Neural crest cell (in vitro differentiated cells): ENCODE data around the gene ACAN. TPM values are rescaled to one million over a fixed set of nuclear protein-coding genes. Genes with fewer than 3 reads are reported as not detected.

Source experiments
- DNase-seq: peaks from one replicate; pipeline ENCODE4 v3.0.0; 2021; ENCODE audit warnings: low read depth, mixed read lengths, low spot score
- H3K27ac Mint-ChIP-seq: one replicate; pipeline ENCODE4 v1.8.0; 2021; ENCODE audit warnings: mild to moderate bottlenecking, mixed read lengths; ENCODE audit not compliant: unreplicated experiment
- H3K27me3 Mint-ChIP-seq: 2 replicates; pipeline ENCODE4 v1.8.0; 2021; ENCODE audit warnings: low read depth, mild to moderate bottlenecking, mixed read lengths
- H3K36me3 Mint-ChIP-seq: 2 replicates; pipeline ENCODE4 v1.8.0; 2021; ENCODE audit warnings: low read depth, mild to moderate bottlenecking, mixed read lengths
- H3K4me1 Mint-ChIP-seq: 2 replicates; pipeline ENCODE4 v1.8.0; 2021; ENCODE audit warnings: mixed read lengths
- H3K4me3 Mint-ChIP-seq: one replicate; pipeline ENCODE4 v1.8.0; 2021; ENCODE audit warnings: mild to moderate bottlenecking, mixed read lengths
- H3K9me3 Mint-ChIP-seq: 2 replicates; pipeline ENCODE4 v1.8.0; 2021; ENCODE audit warnings: mixed read lengths
- CTCF ChIP-seq: fragments of 200-600 bp; sonication (generic); conservative IDR thresholded peaks from 2 replicates; pipeline ENCODE4 v1.5.0; 2021; ENCODE audit warnings: antibody characterized with exemption, mild to moderate bottlenecking
- total RNA-seq: library from RNA; stranded (reverse); gene quantifications from 2 replicates; pipeline ENCODE4 v1.2.1, GENCODE V29; 2021

The ACAN gene
- total RNA-seq, 1 donor from 2014 or later = 0.54 TPM

- Mint-ChIP-seq H3K27ac (no peak overlapping the region), H3K9me3 (no peaks in the 10 kb centered on the region), H3K4me1 (peaks cover 38% of the 10 kb centered on the region), H3K4me3 (peak overlapping the region; percentile 79), H3K27me3 (no peaks in the 10 kb centered on the region), H3K36me3 (peaks cover 14% of the 10 kb centered on the region)
- no peak for TF ChIP-seq CTCF
- no peak for DNase-seq
Observed at GRCh38 chr15:88909956-88910831, 107.0 kb downstream of the ACAN start.

GRCh38 chr15:88911766-88912118 is 108.5 kb downstream of the ACAN start:
- H3K4me1 Mint-ChIP-seq = peaks cover 36% of the 10 kb centered on the region
- no peak for DNase-seq
- H3K27ac Mint-ChIP-seq = no peak overlapping the region
- no peak for TF ChIP-seq CTCF
- H3K4me3 Mint-ChIP-seq = peak overlapping the region; percentile 90
- no peaks in the 10 kb centered on the region for H3K27me3 Mint-ChIP-seq
- H3K9me3 Mint-ChIP-seq = no peaks in the 10 kb centered on the region
- H3K36me3 Mint-ChIP-seq = peaks cover 9% of the 10 kb centered on the region

- Mint-ChIP-seq H3K4me3 (peak overlapping the region; percentile 90), H3K36me3 (peaks cover 9% of the 10 kb centered on the region), H3K27ac (peak overlapping the region; percentile 90), H3K27me3 (no peaks in the 10 kb centered on the region), H3K4me1 (peaks cover 36% of the 10 kb centered on the region), H3K9me3 (no peaks in the 10 kb centered on the region)
- TF ChIP-seq CTCF = no peak
- DNase-seq = peak; percentile 19
Observed at GRCh38 chr15:88912500-88912921, 109.3 kb downstream of the ACAN start.

- Mint-ChIP-seq H3K27ac (peak within 1 kb of the TSS; percentile 97), H3K9me3 (no peaks in the 10 kb centered on the region), H3K4me1 (peaks cover 36% of the 10 kb centered on the region), H3K4me3 (peak within 1 kb of the TSS; percentile 90), H3K36me3 (peaks cover 6% of the 10 kb centered on the region), H3K27me3 (no peaks in the 10 kb centered on the region)
- TF ChIP-seq CTCF = no peak
- peak; percentile 81 for DNase-seq
Observed at GRCh38 chr15:88913017-88913849, 110.0 kb downstream of the ACAN start, which contains the start of gene MFGE8. Gene MFGE8 (minus strand): TSS chr15:88913379. CDS start chr15:88913319, 60 bp downstream.

GRCh38 chr15:88913850-88914169 is 110.6 kb downstream of the ACAN start:
- peaks cover 36% of the 10 kb centered on the region for H3K4me1 Mint-ChIP-seq
- DNase-seq = no peak

More at GRCh38 chr15:88913850-88914169, 110.6 kb downstream of the ACAN start:
- peak overlapping the region; percentile 97 for H3K27ac Mint-ChIP-seq
- H3K9me3 Mint-ChIP-seq = no peaks in the 10 kb centered on the region
- H3K36me3 Mint-ChIP-seq = peaks cover 6% of the 10 kb centered on the region
- no peak for TF ChIP-seq CTCF
- H3K4me3 Mint-ChIP-seq = peak overlapping the region; percentile 90
- H3K27me3 Mint-ChIP-seq = no peaks in the 10 kb centered on the region
